Fibroblast of skin of scalp (primary cell): Measurements from ENCODE around the gene ZNF26. TPM values are rescaled to one million over a fixed set of nuclear protein-coding genes. Genes with fewer than 3 reads are reported as not detected.
"Not testable (repeated sequence)": the region's sequence is repeated elsewhere in the genome, so short reads cannot be mapped to it uniquely, and the experiment has no call there.

Experiments
- DNase-seq: peaks from one replicate; pipeline ENCODE4 v3.0.0-alpha.2; 2013
- polyA plus RNA-seq, 2 experiments: library from polyadenylated mRNA; unstranded; fragments of 120-200 nt; gene quantifications; one replicate each; pipeline ENCODE4 v1.2.1, GENCODE V29; 2013; ENCODE audit not compliant: insufficient read length in 2 of 2

ZNF26 gene
- 6.2 TPM for polyA plus RNA-seq (2013, experiment 1 of 2; ENCODE audit: insufficient read length)
- 5.9 TPM for polyA plus RNA-seq (2013, experiment 2 of 2; ENCODE audit: insufficient read length)

GRCh38 chr12:132986001-132986884 is at the start of gene ZNF26:
TSS of gene ZNF26 (plus strand) at chr12:132986367. CDS start at chr12:132986841, 474 bp downstream.
- peak; percentile 93 for DNase-seq

DNA sequence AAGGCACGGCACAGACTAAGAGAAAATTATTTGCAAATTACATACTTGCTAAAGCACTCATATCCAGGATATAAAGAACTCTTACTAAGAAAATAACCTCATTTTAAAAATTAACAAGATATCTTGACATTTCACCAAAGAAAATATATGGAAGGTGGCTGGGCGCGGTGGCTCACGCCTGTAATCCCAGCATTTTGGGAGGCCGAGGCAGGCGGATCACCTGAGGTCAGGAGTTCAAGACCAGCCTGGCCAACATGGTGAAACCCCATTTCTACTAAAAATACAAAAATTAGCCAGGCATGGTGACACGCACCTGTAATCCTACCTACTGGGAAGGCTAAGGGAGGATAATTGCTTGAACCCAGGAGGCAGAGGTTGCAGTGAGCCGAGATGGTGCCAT is 49.2 kb upstream of the ZNF26 start:
- DNase-seq: not testable (repeated sequence)

GRCh38 chr12:132937476-132937875 is 48.7 kb upstream of the ZNF26 start:
- DNase-seq: no peak

GRCh38 chr12:132938807-132939206 is 47.4 kb upstream of the ZNF26 start:
- not testable (repeated sequence) for DNase-seq

DNA sequence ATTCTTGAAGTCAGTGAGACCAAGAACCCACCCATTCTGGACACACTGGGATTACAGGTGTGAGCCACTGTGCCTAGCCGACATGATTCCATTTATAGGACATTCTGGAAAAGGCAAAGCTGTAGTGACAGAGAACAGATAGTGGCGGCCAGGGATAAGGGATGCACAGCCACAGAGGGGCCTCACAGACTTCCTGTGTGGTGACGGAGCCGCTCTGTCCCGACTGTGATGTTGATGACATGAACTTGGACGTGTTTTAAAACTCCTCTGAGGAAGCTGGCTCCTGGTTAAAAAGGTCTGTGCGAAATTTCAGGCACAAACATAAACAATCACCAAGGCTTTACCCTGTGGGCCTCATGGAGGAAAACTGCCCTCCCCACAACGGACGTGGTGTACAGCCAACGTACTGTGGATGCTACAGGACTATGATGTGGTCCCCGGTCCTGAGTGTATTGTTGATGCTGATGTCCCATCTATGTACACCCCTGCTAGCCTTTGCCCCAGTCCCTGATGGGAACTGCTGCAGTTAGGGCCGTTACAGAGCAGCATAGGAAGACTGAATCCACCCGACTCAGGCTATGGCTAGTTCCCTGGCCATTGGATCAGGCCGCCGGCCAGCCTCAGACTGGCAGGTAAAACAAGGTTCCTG is 46.0 kb upstream of the ZNF26 start:
- DNase-seq: no peak

- DNase-seq: no peak
Measured at GRCh38 chr12:132941336-132941954, 44.7 kb upstream of the ZNF26 start.

DNA sequence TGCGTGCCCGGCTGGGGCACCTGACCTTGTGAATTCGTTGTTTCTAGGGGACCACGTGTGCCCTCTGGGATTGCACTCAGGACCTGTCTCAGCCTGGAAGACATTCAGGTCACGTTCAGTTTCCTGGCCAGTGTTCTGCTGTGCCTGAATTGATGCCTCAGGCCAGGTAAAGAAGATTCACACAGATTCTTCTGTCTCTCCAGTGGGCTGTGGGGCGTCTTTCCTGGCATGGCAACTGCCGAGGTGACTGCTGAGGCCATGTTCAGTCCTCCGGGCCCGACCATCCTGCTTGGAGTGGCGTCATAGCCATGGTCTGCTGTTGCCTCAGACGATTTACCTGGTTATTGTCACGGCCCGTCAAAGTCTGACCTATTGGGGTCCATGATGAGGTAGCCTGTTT is 43.6 kb upstream of the ZNF26 start:
- DNase-seq: no peak

GRCh38 chr12:132945806-132946205 is 40.4 kb upstream of the ZNF26 start:
- no peak for DNase-seq

GRCh38 chr12:132946246-132946820 is 39.8 kb upstream of the ZNF26 start:
- no peak for DNase-seq

DNA sequence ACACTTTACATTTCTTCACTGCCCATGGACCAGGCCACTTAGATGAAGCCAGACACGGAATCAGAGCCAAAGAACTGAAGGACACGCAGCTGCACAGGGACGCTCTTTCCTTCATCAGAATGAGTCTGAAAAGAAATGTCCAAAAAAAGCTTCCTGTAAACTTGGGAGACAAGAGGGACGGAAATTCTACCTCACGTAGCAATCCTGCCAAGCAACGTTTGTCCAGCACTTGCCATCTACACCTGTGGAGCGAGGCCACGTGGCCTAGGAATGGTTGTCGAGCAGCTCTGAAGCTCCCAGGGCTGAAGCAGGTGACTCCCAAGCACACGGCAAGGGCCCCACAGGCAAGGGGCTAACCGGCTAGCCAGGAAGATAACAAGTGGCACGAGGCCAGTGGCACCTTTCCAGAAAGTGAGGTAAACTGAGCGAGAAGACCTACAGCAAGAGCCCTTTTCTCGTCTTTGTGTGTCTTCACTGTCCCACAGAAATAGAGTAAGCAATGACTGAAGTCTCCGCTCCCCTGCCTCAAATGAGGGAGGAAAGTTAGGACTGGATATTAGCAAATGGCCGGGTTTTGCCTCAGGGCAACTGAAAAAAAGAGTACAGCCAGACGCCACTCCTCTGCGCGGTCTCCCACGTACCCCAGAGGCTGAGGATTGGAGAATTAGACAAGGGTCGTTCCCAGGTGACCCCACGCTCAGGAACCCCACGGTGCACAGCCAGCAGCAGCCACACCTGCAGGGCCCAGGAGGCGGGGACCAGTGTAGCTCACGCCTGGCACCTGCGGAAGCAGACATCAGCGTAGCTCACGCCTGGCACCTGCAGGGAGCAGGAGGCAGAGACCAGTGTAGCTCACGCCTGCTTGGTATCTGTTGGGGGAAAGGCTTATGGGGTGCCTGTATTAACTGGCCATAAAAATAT is 37.8 kb upstream of the ZNF26 start:
- no peak for DNase-seq

DNA sequence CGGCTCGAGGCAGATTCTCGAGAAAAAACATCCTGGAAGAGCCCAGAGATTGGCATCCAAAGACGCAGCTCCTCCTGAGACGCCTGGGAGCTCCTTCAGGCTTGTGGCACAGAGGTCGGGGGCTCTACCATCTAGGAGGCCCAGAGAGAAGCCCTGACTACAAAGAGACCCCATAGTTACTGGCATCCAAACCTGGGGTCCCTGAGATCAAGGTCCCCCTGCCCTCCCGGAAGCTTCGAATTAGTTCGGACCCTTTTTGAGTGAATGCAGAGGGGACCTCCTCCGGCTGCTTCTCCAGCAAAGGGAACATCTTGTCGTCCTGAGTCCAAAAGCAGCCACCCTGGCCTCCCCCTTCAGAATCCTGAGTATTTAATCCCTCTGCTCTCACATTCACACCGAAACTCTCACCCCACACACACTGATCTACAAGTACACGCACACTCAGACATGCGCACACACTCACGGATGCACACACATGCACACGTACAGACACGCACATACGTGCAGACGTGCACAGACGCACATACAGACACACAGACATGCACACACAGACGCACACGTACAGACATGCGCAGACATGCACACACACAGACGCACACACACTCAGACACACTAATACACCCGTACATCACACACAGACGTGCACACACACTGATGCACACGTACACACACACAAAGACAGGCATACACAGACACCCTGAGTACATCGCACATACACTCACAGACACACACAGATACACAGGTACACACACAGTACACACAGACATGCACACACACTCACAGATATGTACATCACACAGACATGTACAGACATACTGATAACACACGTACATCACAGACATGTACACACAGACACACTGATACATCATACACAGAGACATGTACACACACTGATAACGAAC is 36.0 kb upstream of the ZNF26 start:
- DNase-seq: no peak

DNA sequence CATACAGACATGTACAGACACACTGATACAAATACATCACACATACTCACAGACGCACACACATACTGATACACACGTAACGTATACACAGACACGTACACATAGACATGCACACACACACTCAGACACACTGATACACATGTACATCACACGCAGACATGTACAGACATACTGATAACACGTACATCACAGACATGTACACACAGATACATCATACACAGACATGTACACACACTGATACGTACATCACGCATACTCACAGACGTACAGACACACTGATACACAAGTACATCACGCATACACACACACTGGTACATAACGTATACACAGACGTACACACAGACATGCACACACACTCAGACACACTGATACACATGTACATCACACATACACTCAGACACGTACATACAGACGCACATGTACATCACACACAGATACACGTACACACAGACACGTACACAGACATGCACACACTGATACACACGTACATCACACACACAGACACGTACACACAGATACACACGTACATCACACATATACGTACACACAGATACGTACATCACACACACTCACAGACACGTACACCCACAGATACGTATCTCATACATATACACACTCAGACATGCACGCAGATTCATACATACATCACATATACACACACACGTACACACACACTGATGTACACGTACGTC is 35.2 kb upstream of the ZNF26 start:
- no peak for DNase-seq

DNA sequence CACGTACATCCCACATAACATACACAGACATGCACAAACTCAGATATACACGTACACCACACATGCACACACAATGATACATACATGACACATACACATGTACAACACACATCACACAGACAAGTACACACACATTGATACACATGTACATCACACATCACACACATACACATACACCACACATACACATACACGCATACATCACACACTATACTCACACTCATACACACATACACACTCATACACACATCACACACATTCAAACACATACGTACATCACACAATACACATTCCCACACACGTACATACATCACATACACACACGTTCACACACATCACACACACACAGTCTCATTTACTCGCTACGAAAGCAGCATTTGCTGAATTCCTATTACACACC is 34.5 kb upstream of the ZNF26 start:
- DNase-seq: no peak

- DNase-seq: no peak
Measured at GRCh38 chr12:132952371-132953162, 33.6 kb upstream of the ZNF26 start.

DNA sequence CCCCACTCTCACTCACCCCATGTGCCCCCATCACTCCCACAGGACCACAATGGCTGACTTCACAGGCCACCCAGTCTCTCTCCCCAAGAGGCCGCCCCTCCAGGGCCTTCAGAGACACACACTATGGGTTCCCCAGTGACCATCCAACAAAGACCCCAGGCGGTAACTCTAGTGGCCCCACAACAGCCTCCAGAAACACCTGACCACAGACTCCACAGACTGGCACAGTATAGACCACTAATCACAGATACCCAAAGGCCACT is 33.1 kb upstream of the ZNF26 start:
- no peak for DNase-seq

DNA sequence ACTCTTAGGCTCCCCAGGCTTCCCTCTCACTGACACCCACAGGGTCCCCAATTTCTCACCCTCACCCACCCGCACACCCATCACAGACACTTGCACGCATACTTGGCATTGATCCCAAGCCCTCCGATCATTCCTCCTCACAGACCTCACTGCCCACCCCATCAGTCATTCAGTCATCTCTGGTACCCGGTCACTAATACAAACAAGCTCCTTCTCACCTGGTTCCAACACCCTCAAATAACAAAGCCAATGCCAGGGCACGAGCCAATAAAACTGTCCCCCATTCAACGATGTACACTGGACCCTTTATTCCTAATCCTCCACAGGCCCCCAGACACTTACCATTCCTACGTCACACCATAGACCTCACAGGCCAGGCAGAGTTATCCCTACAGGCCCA is 32.4 kb upstream of the ZNF26 start:
- DNase-seq: no peak

DNA sequence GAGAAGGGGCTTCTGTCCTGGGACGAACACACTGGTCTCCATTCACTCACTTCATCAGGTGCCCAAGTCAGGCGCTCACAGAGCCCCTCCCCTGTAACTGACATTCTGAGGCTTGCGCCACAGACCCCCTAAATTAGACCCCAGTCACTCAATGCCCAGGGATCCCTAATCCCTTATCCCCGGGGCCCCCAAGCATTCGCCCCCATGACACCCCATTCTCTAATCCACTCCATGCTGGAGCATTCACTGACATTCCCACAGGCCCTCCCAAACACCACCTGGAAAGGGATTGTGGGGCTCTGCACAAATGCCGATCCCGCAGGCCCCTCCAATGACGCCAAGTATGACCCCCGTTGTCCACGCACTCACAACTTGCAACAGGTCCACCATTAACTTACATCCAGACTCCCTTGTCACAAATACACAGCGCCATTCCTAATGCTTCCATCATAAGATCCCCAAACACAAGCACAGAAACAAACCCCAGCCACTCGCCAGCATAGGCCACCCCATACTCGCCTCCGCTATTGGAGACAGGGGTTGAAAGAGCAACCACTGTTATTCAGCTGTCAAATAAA is 31.6 kb upstream of the ZNF26 start:
- DNase-seq: no peak

GRCh38 chr12:132955094-132956010 is 30.8 kb upstream of the ZNF26 start:
- DNase-seq: peak; percentile 74
